HEK293 (cell line): Measurements from ENCODE around the gene BACH2.

Experiments
- CTCF ChIP-seq: fragments of 450-650 bp; formaldehyde crosslinking; IDR thresholded peaks from 2 replicates; pipeline ENCODE4 v1.5.1; 2016; ENCODE audit warnings: missing biosample characterization, missing genetic modification characterization
- KLF16 ChIP-seq: fragments of 450-650 bp; formaldehyde crosslinking; IDR thresholded peaks from 2 replicates; pipeline ENCODE4 v1.5.1; 2017; ENCODE audit warnings: missing biosample characterization, missing genetic modification characterization
- PRDM4 ChIP-seq: fragments of 450-650 bp; formaldehyde crosslinking; IDR thresholded peaks from 2 replicates; pipeline ENCODE4 v1.5.1; 2017; ENCODE audit warnings: missing biosample characterization, missing genetic modification characterization
- YY1 ChIP-seq: fragments of 450-650 bp; formaldehyde crosslinking; IDR thresholded peaks from 2 replicates; pipeline ENCODE4 v1.5.1; 2018; ENCODE audit warnings: missing biosample characterization, missing genetic modification characterization
- ZBTB1 ChIP-seq: fragments of 450-650 bp; formaldehyde crosslinking; IDR thresholded peaks from 2 replicates; pipeline ENCODE4 v1.5.1; 2016; ENCODE audit warnings: missing biosample characterization, missing genetic modification characterization
- ZBTB17 ChIP-seq: fragments of 450-650 bp; formaldehyde crosslinking; IDR thresholded peaks from 2 replicates; pipeline ENCODE4 v1.5.1; 2016; ENCODE audit warnings: missing biosample characterization, missing genetic modification characterization
- ZBTB44 ChIP-seq: fragments of 450-650 bp; IDR thresholded peaks from 2 replicates; pipeline ENCODE4 v1.5.1; 2018; ENCODE audit warnings: missing biosample characterization, mild to moderate bottlenecking, missing genetic modification characterization
- ZNF121 ChIP-seq: fragments of 450-650 bp; formaldehyde crosslinking; IDR thresholded peaks from 2 replicates; pipeline ENCODE4 v1.5.1; 2016; ENCODE audit warnings: missing biosample characterization, missing genetic modification characterization
- ZNF169 ChIP-seq: fragments of 450-650 bp; formaldehyde crosslinking; IDR thresholded peaks from 2 replicates; pipeline ENCODE4 v1.5.1; 2016; ENCODE audit warnings: missing biosample characterization, missing genetic modification characterization
- ZNF548 ChIP-seq: fragments of 450-650 bp; formaldehyde crosslinking; IDR thresholded peaks from 2 replicates; pipeline ENCODE4 v1.5.1; 2016; ENCODE audit warnings: missing biosample characterization, missing genetic modification characterization
- ZNF549 ChIP-seq: fragments of 450-650 bp; IDR thresholded peaks from 2 replicates; pipeline ENCODE4 v1.5.1; 2018; ENCODE audit warnings: missing biosample characterization, missing genetic modification characterization, mild to moderate bottlenecking, inconsistent platforms, moderate library complexity
- ZNF785 ChIP-seq: fragments of 450-650 bp; formaldehyde crosslinking; IDR thresholded peaks from 2 replicates; pipeline ENCODE4 v1.5.1; 2016; ENCODE audit warnings: missing biosample characterization, missing genetic modification characterization

- TF ChIP-seq CTCF (no peak), ZBTB1 (tag by site-specific recombination) (no peak), ZNF549 (tag by site-specific recombination) (no peak), ZNF121 (tag by site-specific recombination) (no peak), YY1 (tag by site-specific recombination) (no peak), KLF16 (tag by site-specific recombination) (no peak), ZNF785 (no peak), ZNF548 (no peak), PRDM4 (tag by site-specific recombination) (no peak), ZNF169 (tag by site-specific recombination) (no peak), ZBTB44 (tag by site-specific recombination) (no peak), ZBTB17 (tag by site-specific recombination) (no peak)
Observed at GRCh38 chr6:90290811-90291420, 5.7 kb downstream of the BACH2 start.
